ENCODE measurements around the gene TMEM198.

The TMEM198 gene

GRCh38 chr2:219509780-219510511 is 33.9 kb upstream of the TMEM198 start:
- peak; percentile 45 for DNase-seq

GRCh38 chr2:219510512-219511135 is 33.2 kb upstream of the TMEM198 start:
- no peak for DNase-seq

- no peak for DNase-seq
Observed at GRCh38 chr2:219511547-219512325, 32.1 kb upstream of the TMEM198 start.

GRCh38 chr2:219512524-219513216 is 31.2 kb upstream of the TMEM198 start:
- no peak for DNase-seq

GRCh38 chr2:219513787-219514186 is 30.0 kb upstream of the TMEM198 start:
- no peak for DNase-seq

GRCh38 chr2:219514196-219514761 is 29.5 kb upstream of the TMEM198 start, which contains the start of gene ASIC4:
TSS of gene ASIC4 (plus strand) at chr2:219514482. CDS start at chr2:219514725, 243 bp downstream.
- no peak for DNase-seq

- no peak for DNase-seq
Observed at GRCh38 chr2:219514836-219515235, 29.0 kb upstream of the TMEM198 start.

GRCh38 chr2:219515874-219516629 is 27.8 kb upstream of the TMEM198 start:
- no peak for DNase-seq

GRCh38 chr2:219516888-219517287 is 26.9 kb upstream of the TMEM198 start:
- DNase-seq: no peak

- no peak for DNase-seq
Observed at GRCh38 chr2:219517954-219518778, 25.7 kb upstream of the TMEM198 start.

- DNase-seq: no peak
Observed at GRCh38 chr2:219519526-219519916, 24.3 kb upstream of the TMEM198 start.

- no peak for DNase-seq
Observed at GRCh38 chr2:219520079-219520478, 23.7 kb upstream of the TMEM198 start.

GRCh38 chr2:219521066-219521880 is 22.6 kb upstream of the TMEM198 start:
- DNase-seq: no peak

- DNase-seq: no peak
Observed at GRCh38 chr2:219522111-219523030, 21.5 kb upstream of the TMEM198 start.

- no peak for DNase-seq
Observed at GRCh38 chr2:219523031-219523671, 20.7 kb upstream of the TMEM198 start.

- DNase-seq: no peak
Observed at GRCh38 chr2:219524817-219525216, 19.0 kb upstream of the TMEM198 start.

- DNase-seq: no peak
Observed at GRCh38 chr2:219525533-219526232, 18.1 kb upstream of the TMEM198 start.

Measured in suppressor macrophage treated with lipopolysaccharide for 4 hours (primary cell).